DMS53 treated with DMSO at 0.1 percent for 48 hours (cell line): ENCODE data around the gene ENO1.
"Not testable (repeated sequence)": the region's sequence is repeated elsewhere in the genome, so short reads cannot be mapped to it uniquely, and the experiment has no call there.

Experiments used
- DNase-seq: peaks from one replicate; lab custom pipeline; 2025; ENCODE audit not compliant: unreplicated experiment; lab: John Stamatoyannopoulos, UW

ENO1 gene

GRCh38 chr1:8897505-8897904 lies 19.0 kb upstream of the ENO1 start:
- not testable (repeated sequence) for DNase-seq

GRCh38 chr1:8896775-8897174 lies 18.3 kb upstream of the ENO1 start:
- not testable (repeated sequence) for DNase-seq

GRCh38 chr1:8892026-8892425 lies 13.5 kb upstream of the ENO1 start:
- no peak for DNase-seq

DNA sequence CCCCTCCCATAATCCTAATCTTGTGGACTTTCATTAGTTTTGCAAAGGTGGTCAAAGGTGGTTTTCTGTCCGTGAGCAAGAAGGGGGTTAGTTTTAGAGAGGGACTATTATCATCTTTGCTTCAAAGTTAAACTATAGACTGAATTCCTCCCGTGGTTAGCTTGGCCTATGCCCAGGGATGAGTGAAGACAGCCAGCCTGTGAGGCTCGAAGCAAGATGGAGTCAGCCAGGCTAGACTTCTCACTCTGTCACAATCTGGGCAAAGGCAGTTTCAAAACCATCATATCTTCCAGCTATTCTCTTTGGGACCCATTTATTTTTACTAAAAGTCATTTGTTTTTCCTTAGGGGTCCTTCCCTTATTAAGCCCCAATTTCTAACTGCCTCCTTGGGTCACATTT lies 12.9 kb upstream of the ENO1 start:
- DNase-seq, result no peak

DNA sequence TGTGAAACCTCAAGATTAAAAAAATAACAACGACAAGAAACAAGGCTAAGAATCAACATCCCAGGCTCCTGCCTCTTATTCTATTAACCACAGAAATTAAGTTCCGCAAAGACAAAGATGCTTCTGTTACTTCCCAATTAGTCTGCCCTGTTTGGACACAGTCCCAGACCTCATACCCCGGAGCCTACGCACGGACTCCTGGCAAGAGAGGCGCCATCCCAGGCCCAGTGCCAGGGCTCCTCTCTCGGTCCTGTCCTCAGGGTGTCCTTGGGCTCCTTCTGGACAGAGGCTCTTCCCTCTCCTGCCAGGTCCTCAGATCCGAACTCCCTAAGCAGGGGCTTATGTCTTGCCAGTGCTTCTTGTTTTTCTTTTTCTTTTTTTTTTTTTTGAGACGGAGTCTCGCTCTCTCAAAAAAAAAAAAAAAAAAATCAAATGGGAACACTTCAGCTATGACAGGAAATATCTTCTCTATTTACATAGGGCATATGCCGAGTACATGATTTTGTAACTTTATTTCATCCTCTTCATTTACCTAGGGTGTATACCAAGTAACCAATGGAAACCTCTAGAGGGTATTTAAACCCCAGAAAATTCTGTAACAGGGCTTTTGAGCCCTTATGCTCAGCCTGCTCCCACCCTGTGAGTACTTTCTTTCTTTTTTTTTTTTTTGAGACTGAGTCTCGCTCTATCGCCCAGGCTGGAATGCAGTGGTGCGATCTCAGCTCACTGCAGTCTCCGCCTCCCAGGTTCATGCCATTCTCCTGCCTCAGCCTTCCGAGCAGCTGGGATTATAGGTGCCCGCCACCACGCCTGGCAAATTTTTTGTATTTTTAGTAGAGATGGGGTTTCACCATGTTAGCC lies 11.7 kb upstream of the ENO1 start:
- DNase-seq, result no peak

- no peak for DNase-seq
These were observed 10.8 kb upstream of the ENO1 start for GRCh38 chr1:8889103-8889846.

- DNase-seq, result no peak
These were observed 8.1 kb upstream of the ENO1 start for GRCh38 chr1:8886589-8886988.

DNA sequence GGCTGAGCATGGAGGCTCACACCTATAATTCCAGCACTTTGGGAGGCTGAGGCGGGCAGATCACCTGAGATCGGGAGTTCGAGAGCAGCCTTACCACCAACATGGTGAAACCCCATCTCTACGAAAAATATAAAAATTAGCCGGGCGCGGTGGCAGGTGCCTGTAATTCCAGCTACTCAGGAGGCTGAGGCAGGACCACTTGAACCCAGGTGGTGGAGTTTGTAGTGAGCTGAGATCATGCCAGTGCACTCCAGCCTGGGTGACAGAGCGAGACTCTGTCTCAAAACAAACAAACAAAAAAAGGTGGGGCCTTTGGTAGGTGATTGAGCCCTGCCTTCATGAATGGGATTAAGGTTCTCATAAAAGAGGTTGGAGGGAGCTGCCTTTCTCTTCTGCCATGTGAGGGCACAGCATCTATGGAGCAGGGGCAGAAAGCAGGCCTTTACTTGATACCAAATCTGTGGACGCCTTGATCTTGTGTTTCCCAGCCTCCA lies 7.6 kb upstream of the ENO1 start:
- DNase-seq, result peak; percentile 10

DNA sequence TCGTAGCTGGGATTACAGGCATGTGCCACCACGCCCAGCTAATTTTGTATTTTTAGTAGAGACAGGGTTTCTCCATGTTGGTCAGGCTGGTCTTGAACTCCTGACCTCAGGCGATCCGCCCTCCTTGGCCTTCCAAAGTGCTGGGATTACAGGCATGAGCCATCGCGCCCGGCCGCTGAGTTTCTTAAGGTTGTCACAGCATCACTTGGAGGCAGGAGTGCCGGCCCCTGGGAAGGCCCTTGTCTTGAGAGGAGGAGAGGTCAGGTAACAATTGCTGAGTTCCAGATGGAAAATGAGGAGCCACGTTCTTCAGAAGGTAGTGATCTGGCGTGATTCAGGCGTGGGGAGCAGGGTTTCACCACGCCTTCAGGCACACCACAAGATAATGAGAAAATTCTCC lies 5.6 kb upstream of the ENO1 start:
- DNase-seq, result not testable (repeated sequence)

- no peak for DNase-seq
These were observed 5.0 kb upstream of the ENO1 start for GRCh38 chr1:8883491-8883890.

GRCh38 chr1:8879922-8880676 lies 1.6 kb upstream of the ENO1 start:
- DNase-seq, result peak; percentile 51

DNA sequence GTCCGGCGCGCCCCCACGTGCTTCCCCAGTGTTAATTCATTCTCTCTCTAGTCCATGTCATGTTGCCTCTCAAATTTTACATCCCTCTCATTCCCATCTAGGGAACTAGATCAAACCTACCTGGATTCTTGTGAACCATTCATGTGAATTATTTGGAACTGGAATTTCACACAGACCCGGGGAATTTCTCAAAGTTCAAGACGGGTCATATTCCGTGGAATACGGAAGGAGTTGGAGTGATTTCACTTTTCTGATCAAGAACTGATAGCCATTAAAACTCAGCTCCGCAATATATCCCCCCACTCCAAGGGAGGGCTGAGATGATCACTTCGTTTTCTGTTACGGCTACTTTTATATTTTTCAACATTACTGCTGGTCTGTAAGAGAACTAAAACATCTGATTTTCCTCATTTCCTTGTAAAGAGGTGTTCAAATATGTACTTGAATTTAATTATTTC lies 1.0 kb upstream of the ENO1 start:
- no peak for DNase-seq

GRCh38 chr1:8878698-8879463 lies 395 bp upstream of the ENO1 start:
- peak; percentile 84 for DNase-seq

GRCh38 chr1:8876087-8876486 lies 2.4 kb downstream of the ENO1 start:
- no peak for DNase-seq

- DNase-seq, result no peak
These were observed 3.1 kb downstream of the ENO1 start for GRCh38 chr1:8875216-8875861.

DNA sequence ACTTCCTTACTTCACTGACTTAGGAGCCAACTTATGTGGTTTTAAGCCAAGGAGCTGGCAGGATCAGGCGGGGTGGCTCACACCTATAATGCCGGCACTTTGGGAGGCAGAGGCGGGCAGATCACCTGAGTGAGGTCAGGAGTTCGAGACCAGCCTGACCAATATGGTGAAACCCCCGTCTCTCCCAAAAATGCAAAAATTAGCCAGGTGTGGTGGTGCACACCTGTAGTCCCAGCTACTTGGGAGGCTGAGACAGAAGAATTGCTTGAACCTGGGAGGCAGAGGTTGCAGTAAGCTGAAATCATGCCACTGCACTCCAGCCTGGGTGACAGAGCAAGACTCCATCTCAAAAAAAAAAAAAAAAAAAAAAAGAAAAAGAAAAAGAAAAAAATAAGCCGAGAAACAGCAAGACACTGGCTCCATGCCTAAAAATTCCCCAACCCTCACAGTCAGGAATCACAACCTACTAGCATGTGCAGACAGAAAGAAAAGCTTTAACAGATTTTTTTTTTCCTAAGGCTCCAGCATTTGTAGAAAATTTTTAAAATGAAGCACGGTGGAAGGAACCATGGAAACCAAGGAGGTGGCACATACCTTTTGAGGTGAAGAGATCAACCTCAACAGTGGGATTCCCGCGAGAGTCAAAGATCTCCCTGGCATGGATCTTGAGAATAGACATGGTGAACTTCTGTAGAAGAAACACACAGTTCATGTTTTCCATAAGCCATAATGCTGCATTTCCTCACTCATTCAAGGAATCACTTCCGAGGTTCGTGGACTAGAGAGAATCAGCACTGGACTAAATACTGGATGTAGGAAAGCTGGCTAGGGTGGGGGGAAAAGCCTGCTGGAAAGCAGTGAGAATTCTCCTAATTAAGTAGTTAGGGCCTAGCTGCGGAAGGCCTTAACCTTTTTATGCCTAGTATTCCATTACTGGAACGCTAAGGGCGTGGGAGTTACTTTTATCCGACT lies 4.0 kb downstream of the ENO1 start:
- no peak for DNase-seq

DNA sequence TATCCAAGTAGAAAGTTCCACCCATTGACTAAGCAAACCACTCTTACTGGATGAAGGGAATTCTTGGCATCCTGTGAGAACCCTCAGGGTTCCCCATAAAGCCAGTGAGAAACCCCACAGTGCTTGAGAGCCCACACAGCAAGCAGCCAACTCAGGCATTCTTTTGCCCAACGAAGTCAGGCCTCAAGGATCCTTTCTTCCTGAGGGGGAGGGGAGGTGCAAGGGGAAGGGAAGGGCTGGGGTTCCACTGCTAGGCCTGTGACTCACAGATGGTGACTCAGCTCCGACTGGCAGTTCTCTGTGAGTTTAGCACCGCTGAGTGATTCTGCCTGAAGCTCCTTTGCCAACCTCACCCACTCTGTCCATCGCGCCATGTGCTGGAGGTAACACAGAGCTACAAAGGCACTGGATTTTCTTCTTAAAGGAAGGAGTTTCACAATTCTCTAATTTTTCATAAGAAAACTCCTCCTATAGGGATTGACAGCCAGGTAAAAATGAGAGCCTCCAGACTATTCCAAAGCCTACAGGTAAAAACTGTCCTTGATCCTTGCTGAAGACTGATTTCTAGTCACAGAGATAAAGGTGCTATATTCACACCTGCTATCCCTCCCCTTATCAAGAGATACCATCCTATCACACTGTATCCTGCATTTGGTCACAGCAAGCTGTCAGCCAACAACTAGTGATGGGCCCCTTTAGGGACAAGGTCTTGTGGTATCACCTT lies 4.8 kb downstream of the ENO1 start:
- DNase-seq, result peak; percentile 82

DNA sequence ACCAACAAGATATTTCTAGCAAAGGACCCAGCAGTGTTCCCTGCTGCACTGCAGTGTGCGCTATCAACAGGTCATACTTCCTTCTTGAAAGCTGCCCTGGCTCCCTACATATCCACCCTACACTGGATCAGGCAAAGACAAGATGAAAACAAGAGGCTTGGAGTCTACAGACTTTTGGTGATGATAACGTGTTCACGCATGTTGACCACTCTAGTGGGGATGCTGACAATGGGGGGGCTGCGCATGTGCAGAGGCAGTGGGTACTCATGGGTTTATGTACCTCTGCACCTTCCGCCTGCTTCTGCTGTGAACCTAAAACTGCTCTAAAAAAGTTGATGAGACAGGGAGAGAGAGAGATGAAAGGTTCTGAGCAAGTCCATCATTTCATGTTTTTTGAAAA lies 5.5 kb downstream of the ENO1 start:
- no peak for DNase-seq
